ENCODE results near the gene FNDC5. TPM values are rescaled to one million over a fixed set of nuclear protein-coding genes. Genes with fewer than 3 reads are reported as not detected.
"Not testable (repeated sequence)": the region's sequence is repeated elsewhere in the genome, so short reads cannot be mapped to it uniquely, and the experiment has no call there.

The FNDC5 gene
- total RNA-seq, 1 experiment from 2014 or later: 2.6 TPM

DNA sequence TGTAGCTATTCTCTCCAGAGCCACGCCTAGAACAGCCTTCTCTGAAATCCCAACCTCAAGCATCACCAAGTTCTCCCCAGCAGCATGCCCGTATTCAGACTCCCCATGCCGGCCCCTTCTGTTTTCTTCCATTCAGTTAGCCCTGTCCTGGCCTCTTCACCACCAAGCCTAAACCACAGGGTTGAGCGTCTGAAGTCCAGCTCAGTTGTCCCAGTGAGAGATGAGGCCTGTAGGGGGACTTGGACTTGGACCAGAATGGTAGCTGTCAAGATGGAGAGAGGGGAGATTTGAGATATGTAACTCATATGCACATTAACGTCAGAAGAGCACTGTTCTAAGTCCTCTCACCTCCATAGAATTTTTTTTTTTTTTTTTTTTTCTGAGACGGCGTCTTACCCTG is 35.9 kb upstream of the FNDC5 start:
- TF ChIP-seq TCF7L2 (IDR thresholded peaks at IDR 0.05; ENCODE audit: low read depth, low read length): no peak
- TF ChIP-seq, protein P1, sequence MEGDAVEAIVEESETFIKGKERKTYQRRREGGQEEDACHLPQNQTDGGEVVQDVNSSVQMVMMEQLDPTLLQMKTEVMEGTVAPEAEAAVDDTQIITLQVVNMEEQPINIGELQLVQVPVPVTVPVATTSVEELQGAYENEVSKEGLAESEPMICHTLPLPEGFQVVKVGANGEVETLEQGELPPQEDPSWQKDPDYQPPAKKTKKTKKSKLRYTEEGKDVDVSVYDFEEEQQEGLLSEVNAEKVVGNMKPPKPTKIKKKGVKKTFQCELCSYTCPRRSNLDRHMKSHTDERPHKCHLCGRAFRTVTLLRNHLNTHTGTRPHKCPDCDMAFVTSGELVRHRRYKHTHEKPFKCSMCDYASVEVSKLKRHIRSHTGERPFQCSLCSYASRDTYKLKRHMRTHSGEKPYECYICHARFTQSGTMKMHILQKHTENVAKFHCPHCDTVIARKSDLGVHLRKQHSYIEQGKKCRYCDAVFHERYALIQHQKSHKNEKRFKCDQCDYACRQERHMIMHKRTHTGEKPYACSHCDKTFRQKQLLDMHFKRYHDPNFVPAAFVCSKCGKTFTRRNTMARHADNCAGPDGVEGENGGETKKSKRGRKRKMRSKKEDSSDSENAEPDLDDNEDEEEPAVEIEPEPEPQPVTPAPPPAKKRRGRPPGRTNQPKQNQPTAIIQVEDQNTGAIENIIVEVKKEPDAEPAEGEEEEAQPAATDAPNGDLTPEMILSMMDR (IDR thresholded peaks at IDR 0.05): no peak
- intact Hi-C loops (cut with micrococcal nuclease; ENCODE audit: unreplicated experiment): no loop called here
- no TSS peak for BruUV-seq (replicated peaks)
- in situ Hi-C loops (cut with HindIII; ENCODE audit: low pct_unique_long_range_greater_than_20kb, low sequenced_read_pairs): no loop called here
- H3K4me1 ChIP-seq (ENCODE audit: control insufficient read depth, insufficient read depth, low read length): no peaks in the 10 kb centered on the region
- POLR2A ChIA-PET: no interaction called here
- CTCF ChIA-PET: no interaction called here
- no peaks in the 10 kb centered on the region for H3K9me3 ChIP-seq (ENCODE audit: control insufficient read depth, insufficient read depth, low read depth, low read length)
- no peaks in the 10 kb centered on the region for H3K36me3 ChIP-seq (ENCODE audit: control insufficient read depth, insufficient read depth, low read length)
- no peak overlapping the region for H3K27ac ChIP-seq (ENCODE audit: low read length)
- H3K27me3 ChIP-seq (ENCODE audit: control insufficient read depth, insufficient read depth, low read length): no peaks in the 10 kb centered on the region
- ATAC-seq (no peak), DNase-seq (ENCODE audit: low read depth, low spot score) (no peak)
- no peak overlapping the region for H3K4me3 ChIP-seq (ENCODE audit: low read depth in 2 of 2, low read length in 2 of 2)

- H3K27ac ChIP-seq (ENCODE audit: low read length); POLR2A ChIA-PET; DNase-seq (ENCODE audit: low read depth, low spot score); intact Hi-C loops (cut with micrococcal nuclease; ENCODE audit: unreplicated experiment); BruUV-seq (replicated peaks); CTCF ChIA-PET; H3K4me3 ChIP-seq (ENCODE audit: low read depth in 2 of 2, low read length in 2 of 2); H3K36me3 ChIP-seq (ENCODE audit: control insufficient read depth, insufficient read depth, low read length); H3K4me1 ChIP-seq (ENCODE audit: control insufficient read depth, insufficient read depth, low read length); H3K27me3 ChIP-seq (ENCODE audit: control insufficient read depth, insufficient read depth, low read length); ATAC-seq; H3K9me3 ChIP-seq (ENCODE audit: control insufficient read depth, insufficient read depth, low read depth, low read length); in situ Hi-C loops (cut with HindIII; ENCODE audit: low pct_unique_long_range_greater_than_20kb, low sequenced_read_pairs): not testable (repeated sequence)
Measured at GRCh38 chr1:32905588-32905987, 34.9 kb upstream of the FNDC5 start.

- ChIA-PET POLR2A (no interaction called here), CTCF (no interaction called here)
- BruUV-seq (replicated peaks): no TSS peak
- Histone ChIP-seq H3K36me3 (ENCODE audit: control insufficient read depth, insufficient read depth, low read length) (no peaks in the 10 kb centered on the region; the same call in 1 of the 2 replicates), H3K9me3 (ENCODE audit: control insufficient read depth, insufficient read depth, low read depth, low read length) (no peaks in the 10 kb centered on the region), H3K4me3 (ENCODE audit: low read depth in 2 of 2, low read length in 2 of 2) (no peak overlapping the region), H3K27ac (ENCODE audit: low read length) (no peak overlapping the region), H3K4me1 (ENCODE audit: control insufficient read depth, insufficient read depth, low read length) (0 out of 2 replicates have a peak, but pooled peaks cover 5% of the 10 kb centered on the region), H3K27me3 (ENCODE audit: control insufficient read depth, insufficient read depth, low read length) (no peaks in the 10 kb centered on the region)
- TF ChIP-seq SIN3A (IDR thresholded peaks at IDR 0.05; ENCODE audit: borderline replicate concordance, insufficient read depth, low read depth, low read length): no peak
- no peak for TF ChIP-seq POLR2AphosphoS5 (IDR thresholded peaks at IDR 0.05; ENCODE audit: low read depth, low read length)
- no peak for TF ChIP-seq REST (IDR thresholded peaks at IDR 0.05; ENCODE audit: insufficient read depth in 1 of 2, low read depth in 2 of 2, low read length in 1 of 2)
- TF ChIP-seq TCF7L2 (IDR thresholded peaks at IDR 0.05; ENCODE audit: low read depth, low read length): no peak
- TF ChIP-seq, protein P1 (IDR thresholded peaks at IDR 0.05): no peak
- intact Hi-C loops (cut with micrococcal nuclease; ENCODE audit: unreplicated experiment): no loop called here
- in situ Hi-C loops (cut with HindIII; ENCODE audit: low pct_unique_long_range_greater_than_20kb, low sequenced_read_pairs): no loop called here
- ATAC-seq (no peak), DNase-seq (ENCODE audit: low read depth, low spot score) (no peak)
Measured at GRCh38 chr1:32904797-32905196, 34.1 kb upstream of the FNDC5 start.

Data from Panc1 (cell line).